GM19023 (cell line): ENCODE data around the gene GALM.
"Not testable (repeated sequence)": the region's sequence is repeated elsewhere in the genome, so short reads cannot be mapped to it uniquely, and the experiment has no call there.

ENCODE experiments used
- ATAC-seq: cut with Tn5 transposase; IDR thresholded peaks from one replicate; pipeline ENCODE4 v1.9.1; 2021; ENCODE audit warnings: mild to moderate bottlenecking, moderate library complexity; ENCODE audit not compliant: unreplicated experiment

The GALM gene

GRCh38 chr2:38708900-38709566 is 43.1 kb downstream of the GALM start:
- ATAC-seq = no peak

- ATAC-seq = peak; percentile 88
These were observed 43.8 kb downstream of the GALM start for GRCh38 chr2:38709567-38710194.

- ATAC-seq = no peak
These were observed 45.6 kb downstream of the GALM start for GRCh38 chr2:38711558-38711957.

GRCh38 chr2:38712413-38712812 is 46.5 kb downstream of the GALM start:
- ATAC-seq = no peak

GRCh38 chr2:38712871-38713270 is 47.0 kb downstream of the GALM start:
- ATAC-seq = no peak

- ATAC-seq = no peak
These were observed 47.4 kb downstream of the GALM start for GRCh38 chr2:38713338-38713737.

- not testable (repeated sequence) for ATAC-seq
These were observed 49.0 kb downstream of the GALM start for GRCh38 chr2:38714941-38715340.

GRCh38 chr2:38716185-38716584 is 50.3 kb downstream of the GALM start:
- ATAC-seq = no peak

- no peak for ATAC-seq
These were observed 52.7 kb downstream of the GALM start for GRCh38 chr2:38718601-38719000.

- no peak for ATAC-seq
These were observed 53.8 kb downstream of the GALM start for GRCh38 chr2:38719706-38720105.

GRCh38 chr2:38720613-38721241 is 54.8 kb downstream of the GALM start:
- no peak for ATAC-seq

GRCh38 chr2:38722271-38723061 is 56.6 kb downstream of the GALM start:
- peak; percentile 51 for ATAC-seq

- ATAC-seq = peak; percentile 50
These were observed 57.3 kb downstream of the GALM start for GRCh38 chr2:38723173-38723572.

GRCh38 chr2:38727661-38728060 is 61.7 kb downstream of the GALM start:
- no peak for ATAC-seq

- no peak for ATAC-seq
These were observed 62.8 kb downstream of the GALM start for GRCh38 chr2:38728694-38729093.

- ATAC-seq = no peak
These were observed 65.2 kb downstream of the GALM start for GRCh38 chr2:38731090-38731489.

GRCh38 chr2:38731684-38732221 is 65.8 kb downstream of the GALM start:
- ATAC-seq = no peak

- no peak for ATAC-seq
These were observed 67.5 kb downstream of the GALM start for GRCh38 chr2:38733300-38733971.

GRCh38 chr2:38734299-38735058 is 68.6 kb downstream of the GALM start:
- ATAC-seq = no peak

- no peak for ATAC-seq
These were observed 70.0 kb downstream of the GALM start for GRCh38 chr2:38735999-38736320.
